ENCODE data around the gene TMEM236.

GRCh38 chr10:17737027-17737965 lies 14.7 kb upstream of the TMEM236 start:
- peak; percentile 43 for TF ChIP-seq CTCF (IDR thresholded peaks at IDR 0.05; ENCODE audit: insufficient read depth, low read length, poor library complexity, severe bottlenecking)
- no peak for TF ChIP-seq EZH2phosphoT487 (conservative IDR thresholded peaks at IDR 0.05; ENCODE audit: low read length)
